Stimulated activated CD4-positive, alpha-beta T cell treated with anti-CD3 and anti-CD28 coated beads, Interleukin-4, amount 100 ng/mL, for 48 hours (primary cell): ENCODE data around the gene TIAM2.
"Not testable (repeated sequence)": the region's sequence is repeated elsewhere in the genome, so short reads cannot be mapped to it uniquely, and the experiment has no call there.

Experiments used
- DNase-seq, 2 donors: peaks; one replicate each; pipeline ENCODE4 v3.0.0-alpha.2; 2020; ENCODE audit warnings: low read depth in 2 of 2

TIAM2 gene

GRCh38 chr6:155163601-155164000 lies 168.5 kb downstream of the TIAM2 start:
- no peak for DNase-seq

DNA sequence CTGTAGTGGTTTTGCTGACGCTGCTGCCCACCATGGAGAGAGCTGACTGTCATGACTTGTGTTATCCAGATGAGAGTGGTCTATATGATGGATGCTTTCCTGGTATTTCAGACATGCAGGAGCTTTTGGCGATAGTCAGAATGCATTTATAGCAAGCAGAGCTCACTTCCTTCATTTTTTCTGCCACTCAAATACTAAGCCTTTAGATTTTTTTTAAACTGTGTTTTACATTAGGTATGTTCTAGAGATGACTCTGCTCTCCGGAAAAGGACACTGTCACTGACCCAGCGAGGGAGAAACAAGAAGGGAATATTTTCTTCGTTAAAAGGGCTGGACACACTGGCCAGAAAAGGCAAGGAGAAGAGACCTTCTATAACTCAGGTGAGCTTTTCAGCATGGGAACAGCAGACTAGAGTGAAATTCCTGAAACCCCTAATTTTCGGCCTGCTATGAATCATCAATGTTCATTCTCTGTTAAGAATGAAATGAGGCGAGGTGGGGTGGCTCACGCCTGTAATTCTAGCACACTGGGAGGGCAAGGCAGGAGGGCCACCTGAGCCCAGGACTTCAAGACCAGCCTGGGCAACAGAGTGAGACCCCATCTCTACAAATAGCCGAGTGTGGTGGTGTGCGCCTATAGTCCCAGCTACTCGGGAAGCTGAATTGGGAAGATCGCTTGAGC lies 170.1 kb downstream of the TIAM2 start:
- DNase-seq: no peak

- no peak for DNase-seq
These were observed 175.4 kb downstream of the TIAM2 start for GRCh38 chr6:155170519-155170918.

GRCh38 chr6:155171109-155171746 lies 176.1 kb downstream of the TIAM2 start:
- DNase-seq: peak; percentile 66 to 80

DNA sequence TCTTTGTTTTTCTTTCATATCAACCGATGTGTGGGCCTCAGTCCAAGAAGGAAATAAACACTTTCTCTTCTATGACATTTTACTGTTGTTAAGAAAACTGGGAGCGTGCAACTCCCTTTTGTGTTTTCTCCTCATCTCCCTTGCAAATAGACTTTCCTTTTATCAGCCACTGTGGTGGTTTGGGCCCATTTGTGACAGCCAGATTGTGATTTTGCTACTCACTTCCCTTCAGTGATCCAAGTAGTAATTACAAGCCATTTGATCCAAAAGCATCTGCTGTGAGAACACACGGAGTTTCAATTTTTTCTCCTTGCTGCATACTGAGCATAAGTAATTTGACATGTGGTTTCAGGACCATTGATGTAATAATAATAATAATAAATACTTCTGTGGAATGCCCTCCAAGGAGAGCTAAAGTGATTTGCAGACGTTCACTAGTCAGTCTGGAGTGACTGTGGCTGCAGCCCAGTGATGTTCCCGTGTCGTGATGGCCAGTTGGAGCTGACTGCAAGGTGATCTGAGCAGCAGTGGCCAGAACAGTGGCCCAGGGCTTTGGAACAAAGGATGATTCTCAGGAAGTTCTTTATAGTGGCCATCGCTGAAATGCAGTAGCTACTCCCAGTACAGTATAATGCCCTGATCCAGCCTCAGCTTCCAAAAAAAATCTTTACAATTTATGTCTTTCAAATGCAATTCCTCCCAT lies 176.8 kb downstream of the TIAM2 start:
- DNase-seq: no peak

DNA sequence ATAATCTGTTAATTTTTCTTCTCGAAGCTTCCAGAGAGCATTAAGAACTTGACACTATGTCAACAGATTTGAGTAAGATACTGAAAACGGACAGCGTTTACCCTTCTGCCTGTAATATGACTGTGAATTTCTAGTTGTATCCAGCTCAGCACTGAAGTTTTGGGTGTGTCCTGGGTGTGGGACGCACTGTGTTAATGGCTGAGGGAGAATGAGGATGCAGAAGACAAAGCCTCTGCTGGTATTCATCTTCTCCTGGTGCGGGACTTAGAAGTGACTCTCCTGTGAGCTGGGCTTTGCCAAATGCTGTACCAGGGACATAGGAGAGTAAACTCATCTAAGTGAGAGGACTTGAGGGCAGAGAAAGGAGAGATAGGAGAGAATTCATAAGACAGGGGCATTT lies 178.4 kb downstream of the TIAM2 start:
- DNase-seq: no peak

- DNase-seq: peak; percentile 22 to 54
These were observed 179.6 kb downstream of the TIAM2 start for GRCh38 chr6:155174576-155175211.

DNA sequence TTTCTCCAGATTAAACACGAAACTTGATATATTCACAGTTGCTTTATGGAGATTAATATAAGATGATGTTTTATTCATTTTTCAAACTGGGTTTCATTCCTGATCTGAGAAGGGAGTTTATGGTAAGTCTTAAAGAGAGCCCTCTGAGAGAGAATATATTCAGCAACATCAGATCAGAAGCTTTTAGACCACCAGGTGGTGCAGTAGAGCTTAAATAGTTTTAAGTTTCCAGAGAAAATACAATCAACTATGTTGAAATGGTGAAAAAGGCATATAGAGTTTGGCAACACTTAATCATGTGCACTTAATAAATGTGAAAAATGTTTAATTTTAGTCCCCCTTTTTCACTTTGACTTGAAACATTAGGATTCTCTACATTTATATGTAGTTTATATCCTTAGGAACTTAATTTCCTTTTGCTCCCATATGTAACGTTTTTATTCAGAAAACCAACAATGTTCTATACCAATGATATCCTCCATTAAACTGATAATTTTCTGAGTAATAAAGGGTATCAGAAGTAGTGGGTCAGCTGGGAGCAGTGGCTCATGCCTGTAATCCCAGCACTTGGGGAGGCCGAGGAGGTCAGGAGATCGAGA lies 182.3 kb downstream of the TIAM2 start:
- peak in 1 of 2 donors; percentile 27 for DNase-seq

GRCh38 chr6:155181498-155181897 lies 186.4 kb downstream of the TIAM2 start:
- no peak for DNase-seq

DNA sequence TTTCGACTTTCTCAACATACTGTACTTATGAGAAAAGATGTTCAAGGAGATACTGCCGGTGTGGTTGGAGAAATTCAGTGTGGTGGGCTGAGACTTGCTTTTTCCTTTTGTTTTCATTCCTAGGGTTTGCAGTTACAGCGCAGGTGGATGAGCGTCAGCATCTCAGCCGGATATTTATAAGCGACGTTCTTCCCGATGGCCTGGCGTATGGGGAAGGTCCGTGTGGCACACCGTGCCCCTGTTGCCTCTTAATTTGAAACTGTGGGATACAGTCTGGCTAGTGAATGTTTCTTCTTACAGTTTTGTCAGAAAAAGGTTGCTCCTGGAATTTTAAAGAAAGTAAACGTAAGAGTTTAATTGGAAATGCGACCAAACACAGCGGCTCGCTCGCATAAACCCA lies 187.0 kb downstream of the TIAM2 start:
- DNase-seq: no peak

- no peak for DNase-seq
These were observed 188.0 kb downstream of the TIAM2 start for GRCh38 chr6:155183095-155183494.

DNA sequence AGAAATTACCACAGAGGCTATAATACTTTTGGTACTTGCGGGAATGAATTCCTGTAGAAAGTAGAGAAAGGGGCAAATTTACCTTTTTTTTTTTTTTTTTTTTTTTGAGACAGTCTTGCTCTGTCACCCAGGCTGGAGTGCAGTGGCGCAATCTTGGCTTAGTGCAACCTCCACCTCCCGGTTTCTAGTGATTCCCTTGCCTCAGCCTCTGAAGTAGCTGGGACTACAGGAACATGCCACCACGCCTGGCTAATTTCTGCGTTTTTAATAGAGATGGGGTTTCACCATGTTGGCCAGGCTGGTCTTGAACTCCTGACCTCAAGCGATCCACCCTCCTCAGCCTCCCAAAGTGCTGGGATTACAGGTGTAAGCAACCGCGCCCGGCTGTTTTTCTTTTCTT lies 189.9 kb downstream of the TIAM2 start:
- DNase-seq: not testable (repeated sequence)

DNA sequence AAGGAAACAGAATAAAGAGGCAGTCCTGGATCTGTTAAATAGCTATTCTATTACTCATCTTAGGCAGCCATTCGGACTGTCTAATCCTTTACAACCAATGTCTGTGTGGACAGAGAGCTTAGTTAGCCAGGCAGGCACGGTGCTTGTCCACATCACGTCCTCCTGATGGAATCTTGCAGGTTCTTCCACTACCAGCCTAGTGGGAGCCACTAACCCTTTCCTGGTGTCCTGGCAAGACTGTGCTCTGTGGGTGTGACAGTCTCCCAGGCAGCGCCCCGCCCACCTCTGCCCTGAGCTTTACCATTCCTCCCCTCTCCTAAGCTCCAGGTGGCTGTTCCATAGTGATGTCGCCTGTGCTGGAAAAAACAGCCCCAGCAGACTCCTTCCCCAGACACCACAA lies 190.4 kb downstream of the TIAM2 start:
- peak in 1 of 2 donors; percentile 19 for DNase-seq

DNA sequence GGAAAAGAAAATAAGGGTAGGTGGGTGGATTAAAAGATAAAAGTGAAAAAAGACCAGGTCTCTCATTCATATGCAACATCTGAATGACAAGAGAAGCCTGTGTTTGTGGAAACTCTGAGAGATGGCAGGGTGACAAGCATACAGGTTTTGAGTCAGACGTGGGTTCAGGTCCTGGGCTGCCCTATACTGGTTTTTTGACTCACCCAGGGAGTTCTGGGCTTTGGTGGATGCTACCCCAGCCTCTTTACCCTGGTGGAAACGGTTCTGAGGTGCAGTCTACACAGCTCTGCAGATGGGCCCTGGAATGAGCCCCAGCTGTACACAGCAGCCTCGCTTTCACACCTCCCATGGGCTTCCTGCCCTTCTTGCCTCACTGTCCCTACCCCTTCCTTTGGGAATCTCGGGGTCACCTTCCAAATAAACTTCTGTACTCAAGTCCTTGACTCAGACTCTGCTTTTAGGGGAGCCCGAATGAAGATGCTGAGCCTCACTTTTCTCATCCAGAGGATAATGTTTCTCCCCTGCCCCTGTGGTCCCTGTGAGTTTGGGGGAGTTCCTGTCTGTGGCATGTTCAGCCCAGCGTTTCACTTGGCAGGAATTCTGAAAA lies 191.0 kb downstream of the TIAM2 start:
- peak; percentile 36 to 71 for DNase-seq

- DNase-seq: no peak
These were observed 192.0 kb downstream of the TIAM2 start for GRCh38 chr6:155187106-155187505.

GRCh38 chr6:155187994-155188706 lies 193.0 kb downstream of the TIAM2 start:
- DNase-seq: no peak

DNA sequence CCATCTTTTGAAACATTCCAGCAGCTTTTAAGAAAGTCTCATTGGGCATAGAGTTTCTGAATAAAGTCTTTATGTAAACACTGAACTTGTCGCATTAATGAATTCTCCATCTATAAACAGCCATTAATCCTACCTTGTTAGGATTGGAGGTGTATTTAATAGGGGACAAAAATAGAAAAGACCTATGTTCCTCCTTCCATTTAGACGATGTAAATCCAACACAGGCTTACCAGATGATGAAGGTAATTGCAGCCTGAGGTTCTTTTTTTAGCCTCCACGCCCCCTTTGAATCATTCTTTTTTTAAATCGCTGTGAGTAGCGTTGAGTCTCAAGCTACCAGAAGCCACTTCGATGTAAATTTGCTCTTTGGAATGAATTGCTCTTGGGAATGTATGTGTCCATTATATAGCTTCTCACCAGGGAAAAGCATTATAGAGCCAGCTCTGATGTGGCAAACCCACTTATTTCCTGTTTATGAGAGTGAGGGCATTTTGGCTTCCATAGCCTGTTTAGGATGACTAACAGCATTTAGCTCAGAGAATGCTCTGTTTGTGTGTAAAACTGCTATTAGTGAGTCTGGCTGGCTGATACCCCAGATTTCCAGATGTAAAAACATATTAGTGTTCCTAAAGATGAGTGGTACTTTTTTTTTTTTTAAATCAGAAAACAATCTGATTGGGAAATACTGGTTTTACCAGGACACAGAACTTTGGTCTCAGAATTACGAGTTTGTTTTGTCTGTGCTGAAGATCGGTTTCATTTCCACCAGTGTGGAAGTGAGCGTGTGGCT lies 193.8 kb downstream of the TIAM2 start:
- no peak for DNase-seq

DNA sequence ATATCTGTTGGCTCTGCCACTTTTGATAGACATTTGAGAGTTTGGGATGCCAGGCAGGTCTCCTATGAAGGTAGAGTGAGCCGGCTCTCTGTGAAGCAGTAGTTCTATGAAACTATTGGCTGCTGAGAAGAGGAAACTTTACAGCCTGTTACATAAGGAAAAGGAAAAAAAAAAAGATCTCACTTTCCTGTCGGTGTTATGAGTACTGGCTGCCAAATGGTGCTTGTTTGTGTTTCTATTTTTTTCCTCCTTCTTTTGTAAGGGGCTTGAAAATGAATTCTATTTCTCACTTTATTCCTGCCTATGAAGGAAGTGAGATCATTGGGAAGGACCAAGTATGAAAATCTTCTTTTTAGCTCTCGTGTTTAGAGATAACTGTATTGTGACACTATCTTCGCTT lies 195.6 kb downstream of the TIAM2 start:
- DNase-seq: no peak

DNA sequence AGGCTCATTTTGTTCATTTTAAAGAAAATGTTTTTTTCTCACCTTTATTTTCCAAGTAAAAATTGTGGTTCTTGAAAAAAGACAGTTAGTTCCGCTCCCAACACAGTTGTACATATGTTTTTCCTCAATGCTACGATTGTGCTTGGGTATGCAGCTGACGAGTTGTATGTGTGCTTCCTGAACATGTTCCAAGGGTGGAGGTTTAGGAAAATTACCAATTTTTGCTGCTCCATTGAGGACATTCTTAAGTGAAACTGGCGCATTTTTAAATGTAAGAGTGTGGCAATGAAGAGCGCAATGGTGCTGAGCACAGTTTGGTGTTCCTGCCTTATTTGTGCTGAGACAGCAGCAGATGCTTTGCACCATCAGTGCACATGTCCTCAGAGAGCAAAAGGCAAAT lies 198.4 kb downstream of the TIAM2 start:
- no peak for DNase-seq

DNA sequence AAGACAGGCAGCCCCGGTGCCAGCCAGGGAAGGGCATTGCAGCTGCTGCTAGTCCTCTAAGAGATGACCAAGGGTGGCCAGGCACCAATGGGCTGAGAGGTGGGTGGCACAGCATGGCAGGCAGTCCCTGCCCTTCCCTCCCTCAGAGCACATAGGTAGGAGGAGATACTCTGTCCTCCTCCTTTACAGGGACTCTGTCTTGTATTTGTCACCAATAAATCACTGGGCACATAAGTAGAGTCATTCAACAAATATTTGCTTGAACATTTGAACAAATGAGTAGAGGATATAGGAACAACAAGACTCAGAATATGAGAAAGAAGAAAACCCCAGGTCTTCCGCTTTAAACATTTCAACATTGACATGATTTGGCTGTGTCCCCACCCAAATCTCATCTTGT lies 199.3 kb downstream of the TIAM2 start:
- no peak for DNase-seq
